HG02943 (cell line): Measurements from ENCODE around the gene CASZ1.

Source experiments
- ATAC-seq: cut with Tn5 transposase; IDR thresholded peaks from one replicate; pipeline ENCODE4 v1.9.1; 2021; ENCODE audit warnings: mild to moderate bottlenecking, low read depth, moderate library complexity; ENCODE audit not compliant: unreplicated experiment

Gene CASZ1

DNA sequence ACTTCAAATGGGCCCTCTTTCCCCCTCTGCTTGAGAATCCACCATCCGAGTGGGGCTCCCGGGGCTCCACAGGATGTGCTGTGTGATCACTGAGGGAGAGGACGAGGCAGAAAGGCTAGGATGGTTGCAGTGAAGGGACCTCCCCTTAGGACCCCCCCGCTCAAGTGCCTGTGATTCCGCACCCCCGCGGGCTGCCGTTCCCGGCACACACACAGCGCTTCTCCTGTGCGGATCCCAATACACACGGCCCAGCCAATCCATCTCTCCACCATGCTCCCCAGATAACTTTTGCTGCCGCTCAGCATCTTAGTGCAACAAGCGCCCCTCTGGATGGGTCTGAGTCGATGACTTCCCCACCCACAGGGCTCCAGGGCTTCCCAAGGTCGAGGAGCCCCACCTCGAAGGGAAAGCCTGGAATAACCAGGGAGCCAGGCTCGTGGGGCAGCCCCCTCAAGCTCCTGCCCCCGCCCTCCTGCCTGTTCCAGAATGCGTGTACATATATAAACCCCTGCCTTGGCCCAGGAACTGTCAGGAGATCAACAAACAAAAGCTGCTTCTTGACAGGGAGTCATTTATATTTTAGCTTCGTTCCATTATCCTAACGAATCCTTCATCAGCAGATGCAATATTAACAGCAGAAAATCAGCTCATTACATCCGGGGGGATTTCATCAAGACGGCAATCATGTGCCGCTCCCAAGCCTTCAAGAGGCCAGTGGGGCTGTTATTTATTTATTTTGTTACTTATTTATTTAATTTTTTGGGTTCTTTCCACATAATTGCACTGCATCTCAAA is 83.7 kb downstream of the CASZ1 start:
- no peak for ATAC-seq

DNA sequence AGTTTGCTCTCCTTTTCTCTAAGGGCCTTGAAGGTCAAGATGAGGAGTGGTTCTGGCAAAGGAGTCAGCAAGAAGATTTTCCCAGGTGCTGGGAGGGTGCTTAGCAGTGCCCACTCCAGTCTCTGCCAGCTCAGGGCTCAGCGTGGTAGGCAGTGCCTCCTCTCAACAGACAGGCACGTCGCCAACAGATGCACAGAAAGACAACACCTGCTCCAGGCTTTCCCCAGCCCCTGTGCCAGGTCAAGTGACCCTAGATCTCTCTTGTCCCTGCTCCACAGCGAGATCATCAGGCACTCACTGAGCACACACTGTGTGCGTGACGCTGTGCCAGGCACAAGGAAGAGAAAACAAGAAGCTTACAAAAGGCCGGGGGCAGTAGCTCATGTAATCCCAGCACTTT is 86.0 kb downstream of the CASZ1 start:
- no peak for ATAC-seq

DNA sequence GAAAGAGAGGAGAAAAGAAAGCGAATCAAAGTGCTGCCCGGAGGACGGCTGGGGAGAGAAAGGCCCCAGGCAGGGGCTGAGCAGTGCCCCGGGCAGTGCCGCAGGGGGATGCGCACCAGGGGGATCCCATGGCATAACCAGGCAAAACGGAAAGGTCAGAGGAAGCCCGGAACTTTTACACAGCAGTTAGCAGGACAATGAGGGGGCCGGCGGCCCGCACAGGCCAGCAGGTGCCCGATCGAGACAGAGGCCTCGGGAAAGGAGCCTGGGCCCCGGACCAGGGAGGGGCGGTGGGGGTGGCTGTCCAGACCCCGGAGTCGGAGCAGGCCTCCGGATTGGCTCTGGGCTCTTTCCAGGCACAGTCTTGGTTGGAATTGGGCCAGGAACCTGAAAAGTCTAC is 86.8 kb downstream of the CASZ1 start:
- ATAC-seq, result no peak

DNA sequence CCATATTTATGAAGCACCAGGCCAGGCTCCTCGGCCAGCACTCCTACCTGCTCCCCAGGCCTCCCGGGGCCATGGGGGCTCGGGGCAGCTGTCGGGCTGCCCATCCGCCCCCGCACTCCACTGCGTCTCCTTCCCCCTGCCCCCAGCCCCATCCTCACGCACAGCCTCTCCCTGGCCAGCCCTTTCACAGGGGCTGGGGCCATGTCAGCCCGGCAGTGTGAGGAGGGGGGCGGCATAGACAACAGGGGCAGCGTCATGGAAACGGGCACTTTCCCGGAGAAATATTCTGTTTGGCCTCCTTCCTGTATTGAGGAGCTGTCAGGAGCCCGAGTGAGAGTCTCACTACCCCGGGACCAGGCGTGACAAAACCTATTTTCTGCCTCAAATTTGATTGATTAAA is 87.3 kb downstream of the CASZ1 start:
- ATAC-seq, result no peak

DNA sequence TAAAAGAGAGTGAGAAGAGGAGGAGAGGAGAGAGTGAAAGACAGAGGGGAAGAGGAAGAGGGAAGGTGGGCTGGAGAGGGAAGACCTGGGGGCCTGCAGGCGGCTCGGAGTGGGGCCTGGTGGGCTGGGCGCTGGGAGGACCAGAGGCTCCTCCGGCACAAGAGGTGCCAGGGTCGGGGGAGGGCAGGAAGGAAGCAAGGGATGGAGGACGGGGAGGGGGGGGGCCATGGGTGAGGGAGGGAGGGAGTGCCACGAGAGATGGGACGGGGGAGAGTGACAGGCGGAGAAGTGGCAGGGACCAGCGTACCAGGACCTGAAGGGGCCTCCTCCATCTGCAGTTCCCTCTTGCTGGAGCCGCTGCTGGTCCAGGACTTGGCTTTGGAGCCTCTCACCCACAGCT is 87.7 kb downstream of the CASZ1 start:
- ATAC-seq, result no peak

DNA sequence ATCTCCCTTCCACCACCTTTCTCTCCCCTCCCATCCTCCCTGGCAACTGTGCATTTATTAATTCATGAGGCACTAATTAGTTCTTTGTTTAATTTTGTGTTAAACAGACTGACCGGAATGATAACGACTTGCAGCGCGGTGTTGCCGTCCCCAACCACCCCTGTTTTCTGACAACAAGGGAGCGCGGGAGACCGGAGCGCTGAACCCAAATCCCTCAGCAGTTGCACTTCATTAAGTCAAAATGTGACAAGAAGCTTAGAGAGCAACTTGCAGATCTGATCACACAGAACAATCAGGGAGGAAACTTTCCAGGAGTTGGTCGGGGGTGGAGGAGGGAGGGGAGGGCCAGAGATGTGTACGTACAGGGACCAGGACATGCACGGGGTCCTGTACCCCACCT is 89.2 kb downstream of the CASZ1 start:
- ATAC-seq, result no peak

DNA sequence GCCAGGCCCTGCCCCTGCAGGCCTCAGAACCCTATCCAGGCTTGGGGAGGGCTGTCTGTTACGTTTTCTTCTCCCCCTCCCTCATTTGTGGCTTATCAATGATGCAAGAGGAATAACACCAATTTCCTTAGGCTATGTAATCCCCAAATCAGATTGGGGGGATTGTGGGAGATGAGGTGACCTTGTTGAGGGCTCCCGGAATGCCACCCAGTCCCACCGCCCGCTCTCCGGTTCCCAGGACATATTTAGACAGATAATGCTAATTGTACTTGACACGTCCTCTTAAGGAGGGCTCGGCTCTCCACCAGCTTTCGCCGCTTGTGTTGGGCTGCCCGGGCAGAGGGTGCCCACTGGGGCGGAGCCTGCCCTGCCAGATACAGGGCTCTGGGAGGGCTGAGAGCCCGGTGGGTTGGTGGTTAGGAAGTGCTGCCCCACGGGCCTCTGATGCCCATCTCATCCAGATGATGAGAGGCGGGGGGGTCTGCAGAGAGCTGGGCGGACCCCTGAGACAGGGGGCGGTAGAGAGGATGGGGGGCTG is 90.0 kb downstream of the CASZ1 start:
- ATAC-seq, result no peak

DNA sequence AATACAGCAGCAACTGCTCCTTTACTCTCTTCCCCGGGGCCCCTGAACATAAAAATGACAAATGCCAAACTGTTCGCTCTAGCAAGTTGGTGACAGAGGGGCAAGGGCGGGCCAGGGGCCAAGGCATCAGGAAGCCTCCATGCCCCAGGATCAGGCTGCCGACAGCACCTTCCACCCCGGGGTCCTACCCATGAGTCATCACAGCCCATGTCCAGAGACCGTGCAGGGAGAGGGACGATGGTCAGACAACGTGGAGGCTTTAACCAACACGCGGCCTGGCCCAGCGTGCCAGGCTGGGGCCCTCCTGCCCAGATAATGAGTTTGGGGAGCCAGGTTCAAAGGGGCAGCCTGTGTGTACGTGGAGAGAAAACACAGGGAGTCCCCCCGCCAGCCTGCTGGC is 90.5 kb downstream of the CASZ1 start:
- ATAC-seq, result no peak

DNA sequence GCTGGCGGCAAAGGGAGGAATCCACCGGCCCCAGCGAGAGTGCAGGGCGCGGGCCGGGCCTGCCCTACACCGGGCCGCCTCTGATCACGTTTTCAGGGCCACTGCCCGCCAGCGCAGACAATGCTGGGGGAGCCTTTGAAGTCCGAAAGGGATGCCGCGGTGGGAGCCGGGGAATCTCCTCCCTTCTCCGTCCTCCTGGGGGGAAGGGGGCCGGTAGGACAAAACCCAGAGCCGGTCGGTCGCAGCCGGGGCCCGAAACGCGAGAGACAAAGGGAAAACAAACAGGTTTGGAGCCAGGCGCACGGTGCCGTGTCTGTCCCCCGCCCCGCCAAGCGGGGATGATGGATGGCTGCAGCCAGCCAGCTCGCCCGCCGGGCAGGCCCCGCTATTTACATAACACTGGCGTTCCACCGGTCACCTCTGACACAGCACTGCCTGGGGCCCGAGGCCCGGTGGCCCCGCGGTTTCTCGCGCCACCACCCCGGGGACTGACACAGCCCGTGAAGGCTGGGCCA is 92.0 kb downstream of the CASZ1 start:
- ATAC-seq, result no peak

DNA sequence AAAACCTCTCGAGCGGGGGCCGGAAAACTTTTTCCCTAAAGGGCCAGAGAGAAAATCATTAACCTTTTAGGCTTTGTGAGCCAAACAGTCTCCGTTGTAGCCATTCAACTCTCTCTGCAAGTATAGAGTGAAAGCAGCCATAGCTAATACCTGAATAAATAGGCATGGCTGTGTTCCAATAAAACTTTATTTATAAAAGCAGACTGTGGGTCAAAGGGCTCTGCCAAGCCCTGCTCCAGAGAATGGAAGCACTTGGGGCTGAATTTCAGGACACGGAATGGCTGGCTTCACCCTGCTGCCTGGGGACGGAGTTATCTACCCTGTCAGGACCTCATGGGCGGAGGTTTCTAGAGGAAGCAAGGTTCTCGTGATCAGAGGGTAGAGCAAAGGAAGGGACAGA is 92.7 kb downstream of the CASZ1 start:
- no peak for ATAC-seq

DNA sequence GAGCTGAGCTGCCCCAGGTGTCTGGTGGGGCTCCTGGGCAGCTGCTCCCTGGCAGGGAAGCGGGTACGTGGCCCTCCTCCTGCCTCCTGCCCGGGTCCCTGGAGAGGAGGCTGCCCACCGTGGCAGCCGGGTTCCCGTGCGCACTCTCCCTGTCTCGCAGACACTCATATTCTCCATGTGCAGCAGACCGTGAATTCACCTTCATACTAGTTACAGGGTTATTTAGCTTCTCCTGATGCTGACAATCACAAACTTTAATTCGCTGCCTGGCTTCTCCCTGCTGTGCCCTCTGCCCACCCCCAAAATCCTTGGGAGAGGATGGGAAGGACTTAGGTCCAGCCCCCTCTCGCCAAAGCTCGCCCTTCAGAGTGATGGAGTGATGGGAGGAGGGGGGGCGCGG is 95.3 kb downstream of the CASZ1 start:
- ATAC-seq, result no peak

DNA sequence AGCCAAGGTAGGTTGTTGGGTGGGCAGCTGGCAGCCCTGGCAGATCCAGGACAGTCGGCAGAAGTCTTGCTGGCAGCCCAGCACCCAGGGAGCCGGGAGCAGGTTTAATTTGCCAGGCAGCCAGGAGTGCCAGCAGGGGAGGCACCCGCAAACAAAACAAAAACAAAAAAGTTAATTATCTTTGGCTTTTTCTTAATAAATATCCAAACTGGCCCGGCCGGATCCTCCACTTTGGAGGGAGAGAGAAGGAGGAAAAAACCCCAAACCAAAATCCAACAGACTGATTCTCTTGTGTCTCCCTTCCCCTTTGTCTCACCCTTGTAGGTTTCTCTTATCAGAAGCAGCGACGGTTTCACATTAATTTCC is 97.0 kb downstream of the CASZ1 start:
- ATAC-seq, result no peak

DNA sequence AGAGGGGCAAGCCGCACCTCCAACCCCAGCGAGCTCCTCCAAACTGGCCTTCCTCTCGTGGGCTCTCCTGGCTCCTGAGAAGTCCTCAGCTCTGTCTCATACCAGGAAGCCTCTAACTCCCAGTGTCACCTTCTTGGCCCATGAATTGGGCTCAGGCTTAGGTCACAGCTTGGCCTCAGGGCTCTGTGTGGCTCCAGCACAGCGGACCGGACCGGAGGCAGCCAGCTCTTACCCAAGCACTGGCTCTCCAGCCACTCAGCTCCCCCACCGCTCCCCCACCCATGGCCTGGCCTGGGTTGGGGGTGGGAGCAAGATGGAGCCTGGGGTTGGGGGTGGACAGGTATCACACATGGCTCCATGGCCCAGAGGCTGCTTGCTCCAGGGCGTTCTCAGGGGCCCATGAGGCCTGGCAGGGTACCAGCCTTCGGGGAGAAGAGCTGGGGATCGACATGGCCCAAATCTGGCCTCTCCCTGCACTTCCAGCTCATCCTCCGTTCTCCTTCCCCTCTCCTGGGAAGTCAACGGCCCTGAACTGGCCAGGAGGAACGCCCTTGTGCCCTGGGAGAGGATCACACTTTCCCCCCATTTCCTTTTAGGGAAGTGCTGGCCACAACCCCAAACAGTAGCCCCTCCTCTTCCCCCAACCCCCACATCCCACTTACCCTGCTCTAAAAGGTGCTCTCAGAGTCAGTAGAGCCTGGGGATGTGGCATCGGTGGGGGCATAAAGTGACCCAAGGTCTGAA is 97.5 kb downstream of the CASZ1 start:
- ATAC-seq, result no peak

DNA sequence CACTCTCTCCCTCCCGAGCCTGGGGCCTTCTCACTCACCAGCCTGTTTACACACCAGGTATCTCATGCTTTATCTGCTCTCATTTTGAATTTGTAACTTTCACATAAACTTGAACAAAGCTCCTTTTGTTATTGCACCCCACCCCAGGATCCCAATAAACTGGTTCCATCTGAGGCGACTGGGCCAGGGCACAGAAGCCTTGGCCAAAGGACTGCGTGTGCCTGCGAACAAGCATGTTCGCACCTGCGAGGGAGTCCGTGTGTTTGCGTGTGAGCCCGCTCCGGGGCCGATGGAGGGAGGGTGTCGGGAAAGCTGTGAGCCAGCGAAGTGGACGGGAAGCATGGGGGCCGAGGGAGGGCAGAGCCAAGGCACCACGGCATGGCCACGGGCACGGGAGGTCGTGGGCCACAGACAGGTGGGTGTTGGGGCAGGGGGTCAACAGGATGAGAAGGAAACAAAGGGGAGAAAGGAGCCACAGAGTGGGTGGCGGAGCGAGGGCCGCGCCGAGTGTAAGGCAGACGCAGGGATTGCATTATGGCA is 98.8 kb downstream of the CASZ1 start:
- no peak for ATAC-seq

DNA sequence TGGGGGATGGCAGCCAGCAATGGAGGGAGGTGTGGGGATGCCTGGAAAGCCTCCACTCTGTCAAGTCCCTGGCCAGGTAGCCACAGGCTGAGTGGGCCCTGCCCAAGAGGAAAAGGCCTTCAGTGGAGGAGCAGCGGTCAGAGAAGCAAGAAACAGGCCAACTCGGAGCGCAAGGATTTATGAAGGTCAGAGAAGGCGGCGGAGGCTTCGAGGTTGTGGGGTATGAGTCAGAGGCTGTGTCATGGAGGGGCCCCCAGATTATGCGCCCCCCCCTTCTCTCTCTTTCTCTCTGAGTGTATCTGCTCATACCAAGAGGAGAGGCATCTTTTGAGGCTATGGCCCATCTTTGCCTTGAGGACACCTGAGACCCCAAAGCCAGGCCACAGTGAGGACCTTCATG is 99.5 kb downstream of the CASZ1 start:
- no peak for ATAC-seq

DNA sequence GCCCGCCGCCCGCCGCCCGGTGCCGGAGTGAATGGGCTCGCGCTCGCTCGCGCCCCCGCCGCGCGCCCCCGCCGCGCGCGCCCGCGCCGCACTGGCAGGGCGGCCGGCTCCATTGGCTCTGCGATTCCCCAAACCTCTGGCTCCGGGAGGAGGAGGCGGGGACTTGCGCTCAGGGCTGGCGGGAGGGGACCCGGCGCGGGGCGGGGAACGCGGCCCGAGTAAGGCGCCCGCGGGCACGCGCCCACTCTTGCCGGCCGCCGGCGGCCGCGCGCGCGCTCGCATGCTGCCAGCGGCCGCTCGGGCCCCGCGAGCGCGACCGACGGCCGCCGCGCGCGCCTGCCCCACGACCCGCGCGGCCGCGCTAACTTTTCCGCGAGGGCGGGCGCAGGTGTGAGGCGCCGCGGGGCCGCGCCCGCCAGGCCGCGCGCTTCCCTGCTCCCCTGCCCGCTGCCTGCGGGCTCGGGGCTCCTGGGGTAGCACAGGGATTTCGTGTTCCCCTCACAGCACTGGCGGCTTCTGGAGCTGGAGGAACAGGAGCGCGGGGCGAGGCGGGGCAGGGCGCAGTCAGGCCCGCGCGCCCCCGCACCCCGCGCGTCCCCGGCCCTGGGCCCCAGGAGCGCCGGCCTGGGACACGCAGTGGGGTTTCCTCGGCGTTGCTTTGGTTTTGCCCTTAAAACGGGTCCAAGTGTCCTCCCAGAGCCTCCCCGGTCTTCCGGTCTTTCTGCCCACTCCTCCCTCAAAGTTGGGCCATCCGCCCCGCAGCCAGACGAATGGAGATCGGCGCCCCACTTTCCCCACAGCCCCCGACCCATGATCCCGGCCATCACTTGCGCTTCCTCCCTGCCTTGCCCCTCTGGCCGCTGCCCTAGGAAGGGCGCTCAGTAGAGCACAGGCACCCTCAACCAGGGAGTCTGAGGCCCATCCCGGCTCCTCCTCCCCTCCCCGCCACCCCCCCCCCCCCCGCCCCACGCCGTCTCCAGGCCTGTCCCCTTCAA is 101.5 kb downstream of the CASZ1 start:
- peak; percentile 35 for ATAC-seq

DNA sequence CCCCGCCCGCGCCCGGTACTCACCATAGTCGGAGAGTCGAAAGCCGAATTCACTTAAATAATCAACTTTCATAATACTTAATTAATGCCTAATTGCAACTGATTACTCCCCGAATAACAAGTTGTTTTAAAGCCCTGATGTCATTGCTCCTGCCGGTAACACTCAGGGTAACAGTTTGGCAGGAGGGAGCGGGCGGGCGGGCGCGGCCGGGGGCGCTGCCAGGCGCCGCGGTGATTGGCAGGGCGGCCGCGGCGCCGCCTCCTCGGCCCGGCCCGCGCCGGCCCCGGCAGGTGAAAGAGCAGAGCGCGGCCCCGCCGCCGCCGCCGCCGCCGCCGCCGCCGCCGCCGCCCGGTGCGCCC is 102.2 kb downstream of the CASZ1 start:
- peak; percentile 41 for ATAC-seq

DNA sequence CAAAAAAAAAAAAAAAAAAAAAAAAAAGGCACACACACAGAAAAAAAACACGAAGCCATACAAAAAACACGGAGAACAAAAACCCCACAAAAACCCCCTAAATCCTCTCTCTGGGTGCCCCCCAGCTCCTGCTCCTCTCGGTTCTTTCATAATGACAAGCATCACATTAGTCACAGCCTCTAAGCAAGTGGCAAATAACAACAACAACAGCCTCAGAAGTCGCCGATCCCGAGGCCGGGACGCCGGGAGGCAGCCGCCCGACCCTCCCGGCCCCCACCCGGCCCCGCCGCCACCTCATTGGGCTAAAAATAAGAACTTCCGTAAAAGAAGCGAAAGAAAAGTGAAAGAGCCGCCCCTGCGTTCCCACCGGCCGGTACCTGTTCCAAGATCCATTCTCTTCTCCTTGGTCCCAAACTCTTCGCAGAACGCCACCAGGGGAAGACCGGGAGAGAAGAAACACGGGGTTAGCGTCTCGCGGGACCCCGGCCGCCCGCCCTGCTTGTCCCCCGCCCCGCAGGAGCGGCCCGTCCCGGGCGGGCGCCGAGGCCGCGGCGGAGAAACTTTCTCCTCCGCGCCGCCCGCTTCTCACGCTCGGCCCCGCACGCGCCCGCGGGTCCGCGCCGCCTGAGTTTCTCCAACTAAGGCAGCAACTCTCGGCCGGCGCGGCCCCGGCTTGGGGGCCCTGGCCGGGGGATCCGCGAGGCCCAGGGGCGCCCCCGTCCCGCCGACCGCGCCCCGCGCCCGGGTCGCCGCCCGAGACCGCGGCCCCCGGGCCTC is 102.8 kb downstream of the CASZ1 start:
- ATAC-seq, result peak; percentile 17

DNA sequence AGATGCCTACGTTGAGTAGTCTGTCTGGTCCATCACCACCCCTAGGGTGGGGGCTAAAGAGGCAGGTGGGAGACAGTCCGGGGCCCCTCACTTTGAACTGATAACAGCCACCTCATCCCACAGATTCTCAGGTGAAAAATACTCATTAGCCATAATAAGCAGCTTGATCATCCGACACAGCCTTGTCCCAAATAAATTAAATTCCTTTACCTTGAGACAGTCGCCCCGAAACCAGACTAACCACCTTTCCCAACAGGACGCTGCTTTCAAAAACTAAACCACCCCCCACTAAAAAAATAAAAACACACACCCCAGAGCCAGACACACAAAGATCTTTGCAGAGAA is 103.3 kb downstream of the CASZ1 start:
- ATAC-seq, result no peak
